Activated CD8-positive, alpha-beta T cell treated with anti-CD3 and anti-CD28 coated beads for 36 hours (primary cell): ENCODE measurements around the gene CALHM3. TPM values are rescaled to one million over a fixed set of nuclear protein-coding genes. Genes with fewer than 3 reads are reported as not detected.
A peak's percentile ranks its signal among the peaks of the same experiment; 100 is the strongest.

Experiments used
- ATAC-seq: fragments of 200-7000 bp; cut with Tn5 transposase; one replicate; pipeline ENCODE4 v1.10.0; 2021; ENCODE audit warnings: mild to moderate bottlenecking, moderate library complexity
- CTCF ChIA-PET: fragments of 350-600 bp; sonication (Branson Sonifier 250); formaldehyde crosslinking; loops from one replicate; lab custom pipeline; 2021; ENCODE audit warnings: antibody characterized with exemption; lab: Charles Lee
- POLR2A ChIA-PET: fragments of 350-600 bp; sonication (Branson Sonifier 250); formaldehyde crosslinking; loops from one replicate; lab custom pipeline; 2021; ENCODE audit warnings: antibody characterized with exemption; lab: Charles Lee
- DNase-seq: peaks from one replicate; pipeline ENCODE4 v3.0.0-alpha.2; 2020
- H3K27ac Mint-ChIP-seq: one replicate; pipeline ENCODE4 v1.8.0; 2021; ENCODE audit warnings: mild to moderate bottlenecking, mixed read lengths
- H3K27me3 Mint-ChIP-seq: one replicate; pipeline ENCODE4 v1.8.0; 2021; ENCODE audit warnings: mixed read lengths
- H3K36me3 Mint-ChIP-seq: one replicate; pipeline ENCODE4 v1.8.0; 2021; ENCODE audit warnings: low read depth, mixed read lengths
- H3K4me1 Mint-ChIP-seq: one replicate; pipeline ENCODE4 v1.8.0; 2021; ENCODE audit warnings: low read depth, mixed read lengths
- H3K4me3 Mint-ChIP-seq: one replicate; pipeline ENCODE4 v1.8.0; 2021; ENCODE audit warnings: mild to moderate bottlenecking, moderate library complexity, mixed read lengths
- H3K9me3 Mint-ChIP-seq: one replicate; pipeline ENCODE4 v1.8.0; 2021; ENCODE audit warnings: mixed read lengths
- CTCF ChIP-seq: fragments of 200-600 bp; IDR thresholded peaks from one replicate; pipeline ENCODE4 v1.8.0; 2022; ENCODE audit warnings: antibody characterized with exemption, mild to moderate bottlenecking
- intact Hi-C: fragments of 100-400 bp; cut with micrococcal nuclease; formaldehyde crosslinking; loops from one replicate; pipeline ENCODE4 v1.10.0; 2022
- total RNA-seq, 2 experiments: library from RNA; stranded (reverse); gene quantifications; one replicate each; pipeline ENCODE4 v1.2.3, GENCODE V29; 2021

Gene CALHM3
- total RNA-seq, 2 experiments from 2014 or later: not detected

- Mint-ChIP-seq H3K36me3 (no peaks in the 10 kb centered on the region), H3K27me3 (peaks cover 13% of the 10 kb centered on the region), H3K4me3 (no peak overlapping the region), H3K27ac (no peak overlapping the region), H3K9me3 (no peaks in the 10 kb centered on the region), H3K4me1 (peaks cover 19% of the 10 kb centered on the region)
- TF ChIP-seq CTCF: no peak
- intact Hi-C loops: no loop called here
- ChIA-PET POLR2A (no interaction called here), CTCF (no interaction called here)
- DNase-seq (no peak), ATAC-seq (no peak)
Observed at GRCh38 chr10:103519798-103520197, 40.8 kb upstream of the CALHM3 start.

- ChIA-PET POLR2A (interaction anchor here (1.0 to 1.2 kb wide), 2 partner anchors 36 to 66 kb away, joined by 3 read pairs; partner anchors contain the start of gene CALHM2), CTCF (interaction anchor here (0.7 kb wide), 1 partner anchor 47 kb away, joined by 3 read pairs; no protein-coding TSS in a partner anchor)
- no peaks in the 10 kb centered on the region for H3K36me3 Mint-ChIP-seq
- peaks cover 19% of the 10 kb centered on the region for H3K4me1 Mint-ChIP-seq
- peaks cover 10% of the 10 kb centered on the region for H3K27me3 Mint-ChIP-seq
- ATAC-seq: peak; percentile 58
- H3K9me3 Mint-ChIP-seq: no peaks in the 10 kb centered on the region
- no peak for DNase-seq
- no peak for TF ChIP-seq CTCF
- H3K4me3 Mint-ChIP-seq: no peak overlapping the region
- intact Hi-C loops: no loop called here
- peak overlapping the region; percentile 0 for H3K27ac Mint-ChIP-seq
Observed at GRCh38 chr10:103517234-103518085, 38.4 kb upstream of the CALHM3 start.

GRCh38 chr10:103514244-103514643 lies 35.2 kb upstream of the CALHM3 start:
- peaks cover 16% of the 10 kb centered on the region for H3K4me1 Mint-ChIP-seq
- ATAC-seq: no peak
- DNase-seq: no peak
- intact Hi-C loops: no loop called here
- H3K27ac Mint-ChIP-seq: no peak overlapping the region
- no peak overlapping the region for H3K4me3 Mint-ChIP-seq
- POLR2A ChIA-PET: interaction anchor here (0.6 kb wide), 1 partner anchor 287 kb away, joined by 3 read pairs; no protein-coding TSS in a partner anchor
- no peak for TF ChIP-seq CTCF
- no peaks in the 10 kb centered on the region for H3K9me3 Mint-ChIP-seq
- H3K36me3 Mint-ChIP-seq: no peaks in the 10 kb centered on the region
- H3K27me3 Mint-ChIP-seq: peaks cover 9% of the 10 kb centered on the region
- CTCF ChIA-PET: no interaction called here

GRCh38 chr10:103513380-103514060 lies 34.5 kb upstream of the CALHM3 start:
- H3K36me3 Mint-ChIP-seq: no peaks in the 10 kb centered on the region
- ATAC-seq: no peak
- peaks cover 16% of the 10 kb centered on the region for H3K4me1 Mint-ChIP-seq
- no peak overlapping the region for H3K27ac Mint-ChIP-seq
- DNase-seq: no peak
- ChIA-PET CTCF (no interaction called here), POLR2A (interaction anchor here (0.6 kb wide), 1 partner anchor 286 kb away, joined by 3 read pairs; no protein-coding TSS in a partner anchor)
- no peak overlapping the region for H3K4me3 Mint-ChIP-seq
- intact Hi-C loops: no loop called here
- H3K9me3 Mint-ChIP-seq: no peaks in the 10 kb centered on the region
- TF ChIP-seq CTCF: no peak
- peaks cover 9% of the 10 kb centered on the region for H3K27me3 Mint-ChIP-seq
